ENCODE results near the gene KANSL1. TPM values are rescaled to one million over a fixed set of nuclear protein-coding genes. Genes with fewer than 3 reads are reported as not detected.
"Not testable (repeated sequence)": the region's sequence is repeated elsewhere in the genome, so short reads cannot be mapped to it uniquely, and the experiment has no call there.

The KANSL1 gene
- polyA plus RNA-seq, 1 of the 3 experiments (the other 2 are of a cell fraction) = 10.0 TPM

GRCh38 chr17:46191322-46192188 lies 1.7 kb downstream of the KANSL1 start (continued):
- TF ChIP-seq FOXM1 (IDR thresholded peaks at IDR 0.05; ENCODE audit: low read depth) = no peak
- peak; percentile 88 for TF ChIP-seq MAX (IDR thresholded peaks at IDR 0.05; ENCODE audit: low read depth)
- 0 out of 2 replicates have a peak, but pooled peaks have one; percentile 7 for TF ChIP-seq POLR2AphosphoS5 (IDR thresholded peaks at IDR 0.05; ENCODE audit: low read depth, low read length)
- TF ChIP-seq RFX5 (IDR thresholded peaks at IDR 0.05; ENCODE audit: low read length) = peak; percentile 35; the same call in 1 of the 2 replicates

GRCh38 chr17:46190763-46191162 lies 2.5 kb downstream of the KANSL1 start:
- Histone ChIP-seq H3F3A (replicated peaks; ENCODE audit: insufficient read depth) (peaks cover 20% of the 10 kb centered on the region), H2AFZ (ENCODE audit: low read depth) (no peak overlapping the region), H3K9me3 (no peaks in the 10 kb centered on the region), H3K9ac (peak overlapping the region; percentile 95), H4K20me1 (ENCODE audit: insufficient read depth) (peaks cover 76% of the 10 kb centered on the region), H3K27ac (ENCODE audit: low read depth in 2 of 2, low read length in 1 of 2) (peak overlapping the region; percentile 8 to 94; a peak in 3 of 4 replicates), H3K36me3 (replicated peaks in 1 of 2; ENCODE audit: control insufficient read depth in 1 of 2, insufficient read depth in 2 of 2, low read length in 1 of 2) (peaks cover 0 to 4% of the 10 kb centered on the region in 2 experiments), H3K27me3 (ENCODE audit: insufficient read depth) (no peaks in the 10 kb centered on the region), H3K4me3 (ENCODE audit: low read depth in 2 of 2, low read length in 1 of 2) (peak overlapping the region; percentile 76 to 93; a peak in 3 of 4 replicates), H3K79me2 (ENCODE audit: insufficient read depth) (peaks cover 86% of the 10 kb centered on the region), H3K4me2 (peak overlapping the region; percentile 79), H3K9me2 (no peaks in the 10 kb centered on the region), H3K4me1 (ENCODE audit: control insufficient read depth in 1 of 2, insufficient read depth in 2 of 2, low read depth in 1 of 2, low read length in 1 of 2) (peaks cover 14% of the 10 kb centered on the region in 2 experiments; a peak in 3 of 4 replicates)
- DNase-seq = no peak
- 64% methylated on average over 4 of the region's 4 CpGs for WGBS (ENCODE audit: low lambda C conversion rate)
- ChIA-PET POLR2A (no interaction called here), CTCF (no interaction called here)
- no peak for TF ChIP-seq ZBTB33 (IDR thresholded peaks at IDR 0.05; ENCODE audit: borderline replicate concordance, low read depth)
- TF ChIP-seq MAX (IDR thresholded peaks at IDR 0.05; ENCODE audit: low read depth) = no peak
- no peak for TF ChIP-seq TAF1 (IDR thresholded peaks at IDR 0.05; ENCODE audit: borderline replicate concordance, low read depth, low read length)
- no peak for TF ChIP-seq EP300 (IDR thresholded peaks at IDR 0.05; ENCODE audit: borderline replicate concordance in 1 of 2, low read depth in 1 of 2, low read length in 1 of 2)
- peak; percentile 66 for TF ChIP-seq MEF2A (IDR thresholded peaks at IDR 0.05; ENCODE audit: borderline replicate concordance, low read depth)
- TF ChIP-seq FOXJ3 (CRISPR knock-in tag; IDR thresholded peaks at IDR 0.05) = no peak

- H3K9me2 ChIP-seq; H3K36me3 ChIP-seq (replicated peaks in 1 of 2; ENCODE audit: control insufficient read depth in 1 of 2, insufficient read depth in 2 of 2, low read length in 1 of 2); H2AFZ ChIP-seq (ENCODE audit: low read depth); H3K9me3 ChIP-seq; H3K9ac ChIP-seq; H3K27ac ChIP-seq (ENCODE audit: low read depth in 2 of 2, low read length in 1 of 2); H3K4me2 ChIP-seq; H3K27me3 ChIP-seq (ENCODE audit: insufficient read depth); POLR2A ChIA-PET; H3K4me3 ChIP-seq (ENCODE audit: low read depth in 2 of 2, low read length in 1 of 2); H3F3A ChIP-seq (replicated peaks; ENCODE audit: insufficient read depth); DNase-seq: not testable (repeated sequence)
- peaks cover 100% of the 10 kb centered on the region for H4K20me1 ChIP-seq (ENCODE audit: insufficient read depth)
- CTCF ChIA-PET = interaction anchor here (0.8 to 3.5 kb wide), 13 partner anchors 9 to 293 kb away, joined by 3 to 26 read pairs (median 4); no protein-coding TSS in a partner anchor
- TF ChIP-seq RAD21 (IDR thresholded peaks at IDR 0.05; ENCODE audit: low read length) = peak; percentile 47; the same call in 1 of the 2 replicates
- TF ChIP-seq SMC3 (IDR thresholded peaks at IDR 0.05; ENCODE audit: low read depth, low read length) = 0 out of 2 replicates have a peak, but pooled peaks have one; percentile 20
- peak; percentile 23 for TF ChIP-seq CTCF (IDR thresholded peaks at IDR 0.05)
- peaks cover 10 to 11% of the 10 kb centered on the region in 2 experiments; a peak in 3 of 4 replicates for H3K4me1 ChIP-seq (ENCODE audit: control insufficient read depth in 1 of 2, insufficient read depth in 2 of 2, low read depth in 1 of 2, low read length in 1 of 2)
- H3K79me2 ChIP-seq (ENCODE audit: insufficient read depth) = peaks cover 100% of the 10 kb centered on the region
- 93% methylated on average over 3 of the region's 3 CpGs for WGBS (ENCODE audit: low lambda C conversion rate)
Measured at GRCh38 chr17:46186827-46187235, 6.4 kb downstream of the KANSL1 start.
